ENCODE data around the gene CASKIN1.

DNA sequence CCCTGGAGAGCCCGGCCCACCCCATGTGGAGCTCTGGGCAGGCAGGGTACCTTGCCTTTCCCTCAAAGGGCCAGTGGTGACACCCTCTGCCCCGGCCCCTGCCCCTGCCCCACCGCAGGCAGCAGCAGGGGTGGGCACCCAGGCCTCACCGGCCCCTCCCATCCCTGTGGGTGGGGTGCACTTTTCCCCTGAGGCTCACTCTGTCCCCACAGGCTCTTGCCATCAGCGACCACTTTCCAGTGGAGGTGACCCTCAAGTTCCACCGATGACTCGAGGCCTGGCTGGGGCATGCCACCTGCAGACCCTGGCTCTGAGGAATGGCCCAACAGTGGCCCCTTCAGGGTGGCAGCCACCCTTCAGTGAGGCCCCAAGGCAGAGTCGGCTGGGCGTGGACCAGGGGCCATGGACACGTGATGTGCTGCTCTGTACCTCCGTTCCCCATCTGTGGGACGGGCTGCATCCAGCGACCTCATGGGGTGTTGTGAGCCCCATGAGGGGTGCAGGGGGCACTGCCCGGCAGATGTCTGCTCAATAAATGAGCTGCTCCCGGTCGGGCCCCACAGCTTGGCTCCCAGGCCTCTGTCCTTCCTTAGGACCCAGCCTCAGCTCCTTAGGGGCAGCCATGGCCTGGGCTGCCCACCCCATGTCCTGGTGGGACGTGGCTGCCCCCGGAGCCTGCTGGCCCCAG is 41.9 kb upstream of the CASKIN1 start:
- TF ChIP-seq, protein P1, sequence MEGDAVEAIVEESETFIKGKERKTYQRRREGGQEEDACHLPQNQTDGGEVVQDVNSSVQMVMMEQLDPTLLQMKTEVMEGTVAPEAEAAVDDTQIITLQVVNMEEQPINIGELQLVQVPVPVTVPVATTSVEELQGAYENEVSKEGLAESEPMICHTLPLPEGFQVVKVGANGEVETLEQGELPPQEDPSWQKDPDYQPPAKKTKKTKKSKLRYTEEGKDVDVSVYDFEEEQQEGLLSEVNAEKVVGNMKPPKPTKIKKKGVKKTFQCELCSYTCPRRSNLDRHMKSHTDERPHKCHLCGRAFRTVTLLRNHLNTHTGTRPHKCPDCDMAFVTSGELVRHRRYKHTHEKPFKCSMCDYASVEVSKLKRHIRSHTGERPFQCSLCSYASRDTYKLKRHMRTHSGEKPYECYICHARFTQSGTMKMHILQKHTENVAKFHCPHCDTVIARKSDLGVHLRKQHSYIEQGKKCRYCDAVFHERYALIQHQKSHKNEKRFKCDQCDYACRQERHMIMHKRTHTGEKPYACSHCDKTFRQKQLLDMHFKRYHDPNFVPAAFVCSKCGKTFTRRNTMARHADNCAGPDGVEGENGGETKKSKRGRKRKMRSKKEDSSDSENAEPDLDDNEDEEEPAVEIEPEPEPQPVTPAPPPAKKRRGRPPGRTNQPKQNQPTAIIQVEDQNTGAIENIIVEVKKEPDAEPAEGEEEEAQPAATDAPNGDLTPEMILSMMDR (IDR thresholded peaks at IDR 0.05): no peak; the same call in 1 of the 2 replicates
- TF ChIP-seq REST (IDR thresholded peaks at IDR 0.05; ENCODE audit: insufficient read depth in 1 of 2, low read depth in 2 of 2, low read length in 1 of 2): no peak

Measured in Panc1 (cell line).